Liver (tissue), 9 donors: Measurements from ENCODE around the gene B3GNT2. TPM values are rescaled to one million over a fixed set of nuclear protein-coding genes. Genes with fewer than 3 reads are reported as not detected.

ENCODE experiments used
- DNase-seq: peaks from one replicate; pipeline ENCODE4 v3.0.0-alpha.2; 2017; ENCODE audit warnings: low spot score
- H3K27ac ChIP-seq, 2 donors: one replicate each; pipeline ENCODE4 v1.7.0; 2013; ENCODE audit warnings: inconsistent platforms in 2 of 2, low read length in 2 of 2, control low read depth in 1 of 2, low read depth in 1 of 2, mild to moderate bottlenecking in 1 of 2
- H3K27me3 ChIP-seq, 4 donors: one replicate each; pipeline versions ENCODE4 v1.6.1 to v1.7.0; 2013; ENCODE audit warnings: low read length in 3 of 4, inconsistent platforms in 1 of 4, mild to moderate bottlenecking in 1 of 4, moderate library complexity in 1 of 4; ENCODE audit not compliant: control insufficient read depth in 4 of 4, insufficient read depth in 4 of 4
- H3K36me3 ChIP-seq, 4 donors: one replicate each; pipeline versions ENCODE4 v1.6.1 to v1.7.0; 2013; ENCODE audit warnings: low read length in 3 of 4, mild to moderate bottlenecking in 3 of 4, low read depth in 1 of 4, moderate library complexity in 1 of 4; ENCODE audit not compliant: control insufficient read depth in 4 of 4, insufficient read depth in 3 of 4
- H3K4me1 ChIP-seq, 4 donors: one replicate each; pipeline versions ENCODE4 v1.6.1 to v1.7.0; 2013; ENCODE audit warnings: low read length in 3 of 4, mild to moderate bottlenecking in 3 of 4, moderate library complexity in 1 of 4; ENCODE audit not compliant: control insufficient read depth in 4 of 4, insufficient read depth in 4 of 4
- H3K4me3 ChIP-seq, 3 donors: one replicate each; pipeline versions ENCODE4 v1.6.1 to v1.7.0; 2013; ENCODE audit warnings: low read length in 3 of 3, control low read depth in 1 of 3, low read depth in 1 of 3, mild to moderate bottlenecking in 1 of 3
- H3K9ac ChIP-seq, 2 donors: one replicate each; pipeline ENCODE4 v1.7.0; 2013; ENCODE audit warnings: low read length in 2 of 2, mild to moderate bottlenecking in 2 of 2, moderate library complexity in 2 of 2, control low read depth in 1 of 2, low read depth in 1 of 2
- H3K9me3 ChIP-seq, 4 donors: one replicate each; pipeline versions ENCODE4 v1.6.1 to v1.7.0; 2013; ENCODE audit warnings: low read length in 3 of 4; ENCODE audit not compliant: control insufficient read depth in 4 of 4
- EGR1 ChIP-seq, 2 donors: IDR thresholded peaks; 2 replicates each; pipeline ENCODE4 v1.6.1; 2016 to 2018; ENCODE audit warnings: antibody characterized with exemption in 2 of 2, low read depth in 2 of 2
- FOXA1 ChIP-seq: IDR thresholded peaks from 2 replicates; pipeline ENCODE4 v1.6.1; 2016; ENCODE audit warnings: antibody characterized with exemption
- FOXA2 ChIP-seq: IDR thresholded peaks from 2 replicates; pipeline ENCODE4 v1.6.1; 2016; ENCODE audit warnings: antibody characterized with exemption
- GABPA ChIP-seq, 2 donors: IDR thresholded peaks in 1 of 2; conservative IDR thresholded peaks in 1 of 2; 2 replicates each; pipeline ENCODE4 v1.6.1; 2016; ENCODE audit warnings: antibody characterized with exemption in 2 of 2, mild to moderate bottlenecking in 1 of 2, moderate library complexity in 1 of 2
- HNF4A ChIP-seq, 2 donors: conservative IDR thresholded peaks; 2 replicates each; pipeline ENCODE4 v1.6.1; 2016; ENCODE audit warnings: antibody characterized with exemption in 2 of 2, mild to moderate bottlenecking in 2 of 2
- HNF4G ChIP-seq: IDR thresholded peaks from 2 replicates; pipeline ENCODE4 v1.6.1; 2016; ENCODE audit warnings: antibody characterized with exemption
- JUND ChIP-seq, 2 donors: IDR thresholded peaks; 2 replicates each; pipeline ENCODE4 v1.6.1; 2016; ENCODE audit warnings: antibody characterized with exemption in 2 of 2
- NR2F2 ChIP-seq: IDR thresholded peaks from 2 replicates; pipeline ENCODE4 v1.6.1; 2016; ENCODE audit warnings: antibody characterized with exemption
- RAD21 ChIP-seq, 2 donors: IDR thresholded peaks; 2 replicates each; pipeline ENCODE4 v1.6.1; 2016; ENCODE audit warnings: antibody characterized with exemption in 2 of 2, mild to moderate bottlenecking in 2 of 2
- RXRA ChIP-seq, 2 donors: IDR thresholded peaks; 2 replicates each; pipeline ENCODE4 v1.6.1; 2017 to 2018; ENCODE audit warnings: antibody characterized with exemption in 2 of 2, mild to moderate bottlenecking in 1 of 2
- SP1 ChIP-seq: IDR thresholded peaks from 2 replicates; pipeline ENCODE4 v1.6.1; 2018; ENCODE audit warnings: antibody characterized with exemption, mild to moderate bottlenecking
- TAF1 ChIP-seq: conservative IDR thresholded peaks from 2 replicates; pipeline ENCODE4 v1.6.1; 2016; ENCODE audit warnings: antibody characterized with exemption, mild to moderate bottlenecking
- WGBS: extraction: QIAGEN DNeasy Blood & Tissue Kit; methylation state at CpG from one replicate; pipeline ENCODE4 v1.1.7; 2013; 5-methylcytosine and 5-hydroxymethylcytosine counted together
- polyA plus RNA-seq, 2 donors: library from polyadenylated mRNA; stranded (reverse) in 1 of 2; unstranded in 1 of 2; fragments of 200-250 nt in 1 of 2; fragments of >200 nt in 1 of 2; fragmentation: Nextera tagmentation in 1 of 2; extraction: Ambion mirVana in 1 of 2; gene quantifications; one replicate each; pipeline versions ENCODE4 v1.2.1 to v1.2.3, GENCODE V29; 2013 to 2015
- total RNA-seq, 2 donors: library from RNA; depleted of rRNA; stranded (reverse); fragments of >200 nt; gene quantifications; one replicate each; pipeline ENCODE4 v1.2.3, GENCODE V29; 2014
- TF ChIP-seq, protein P1 (sequence below): IDR thresholded peaks from 2 replicates; pipeline ENCODE4 v1.6.1; 2016; ENCODE audit warnings: antibody characterized with exemption
- TF ChIP-seq, protein P2 (sequence below): IDR thresholded peaks from 2 replicates; pipeline ENCODE4 v1.6.1; 2016; ENCODE audit warnings: antibody characterized with exemption
- TF ChIP-seq, protein P3 (sequence below): IDR thresholded peaks from 2 replicates; pipeline ENCODE4 v1.6.1; 2016; ENCODE audit warnings: antibody characterized with exemption
- TF ChIP-seq, protein P4 (sequence below): fragments of 150-350 bp; IDR thresholded peaks from 2 replicates; pipeline ENCODE4 v1.5.1; 2017; ENCODE audit warnings: improper control_type of control experiment, low read depth, low read length; ENCODE audit not compliant: missing input control
- TF ChIP-seq, protein P5 (sequence below): IDR thresholded peaks from 2 replicates; pipeline ENCODE4 v1.6.1; 2016; ENCODE audit warnings: antibody characterized with exemption, mild to moderate bottlenecking
- donor health status: healthy.
- donor health status: healthy.
- donor health status: healthy.
- donor health status: healthy.
- donor health status: healthy.

B3GNT2 gene
- total and polyA plus RNA-seq, 4 donors, result 6.4 to 20.2 (median 14.2) TPM

DNA sequence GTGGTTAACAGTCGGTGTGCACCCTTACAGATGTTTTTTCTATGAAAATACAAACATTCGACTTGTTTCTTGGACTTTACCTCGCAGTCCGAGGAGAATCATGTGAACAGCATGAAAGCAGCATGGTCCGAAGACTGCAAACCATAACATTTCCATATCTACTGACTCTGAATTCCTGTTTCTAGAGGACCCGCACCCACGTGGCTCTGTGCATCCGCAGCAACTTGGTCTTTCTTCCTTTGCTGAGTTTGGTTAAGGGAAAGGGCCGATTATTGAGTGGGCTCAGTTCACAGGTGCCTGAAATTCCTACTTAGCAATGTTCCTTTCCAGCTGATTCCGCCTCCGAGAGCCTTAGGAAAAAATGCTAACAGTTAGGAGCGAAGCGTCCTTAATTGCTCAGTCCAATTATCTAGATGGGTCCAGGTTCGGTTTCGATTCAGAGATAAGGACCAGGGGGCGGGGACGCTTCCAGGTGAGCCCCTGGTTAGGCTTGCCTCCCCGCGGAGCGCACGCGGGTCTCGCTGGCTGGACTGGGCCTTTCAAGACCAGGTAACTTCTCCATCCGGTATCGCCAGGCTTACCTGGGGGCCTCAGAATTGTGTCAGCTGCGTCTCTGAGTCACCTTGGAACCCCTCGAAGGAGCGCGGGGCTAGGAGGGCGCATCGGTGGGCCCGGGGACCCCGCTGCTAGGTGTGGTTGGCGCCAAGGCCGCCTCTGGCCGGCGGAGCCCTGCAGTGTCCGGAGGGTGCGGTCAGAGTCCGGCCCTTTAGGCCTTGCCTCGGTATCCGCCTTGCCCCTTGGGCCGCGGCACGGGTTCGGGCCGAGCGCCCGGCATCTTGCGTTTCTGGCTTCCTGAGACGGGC is 1.1 kb upstream of the B3GNT2 start:
- DNase-seq, result no peak
- Histone ChIP-seq H3K27ac (peak overlapping the region; percentile 90 to 97), H3K9ac (peak overlapping the region; percentile 86 to 87), H3K4me1 (peaks cover 2 to 50% (median 33%) of the 10 kb centered on the region in 4 donors), H3K27me3 (no peaks in the 10 kb centered on the region), H3K4me3 (peak overlapping the region; percentile 52 to 99 (median 88)), H3K9me3 (no peaks in the 10 kb centered on the region), H3K36me3 (no peaks in the 10 kb centered on the region)
- no peak for TF ChIP-seq FOXA1
- TF ChIP-seq RAD21 (IDR thresholded peaks at IDR 0.05), result no peak
- no peak for TF ChIP-seq TAF1
- no peak for TF ChIP-seq JUND (IDR thresholded peaks at IDR 0.05)
- TF ChIP-seq GABPA (IDR thresholded peaks at IDR 0.05 in 1 of 2, conservative IDR thresholded peaks at IDR 0.05 in 1 of 2), result no peak
- no peak for TF ChIP-seq NR2F2
- TF ChIP-seq, protein P1, sequence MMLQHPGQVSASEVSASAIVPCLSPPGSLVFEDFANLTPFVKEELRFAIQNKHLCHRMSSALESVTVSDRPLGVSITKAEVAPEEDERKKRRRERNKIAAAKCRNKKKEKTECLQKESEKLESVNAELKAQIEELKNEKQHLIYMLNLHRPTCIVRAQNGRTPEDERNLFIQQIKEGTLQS, result no peak
- no peak for TF ChIP-seq EGR1 (IDR thresholded peaks at IDR 0.05; ENCODE audit: low read depth in 2 of 2)
- TF ChIP-seq, protein P2, sequence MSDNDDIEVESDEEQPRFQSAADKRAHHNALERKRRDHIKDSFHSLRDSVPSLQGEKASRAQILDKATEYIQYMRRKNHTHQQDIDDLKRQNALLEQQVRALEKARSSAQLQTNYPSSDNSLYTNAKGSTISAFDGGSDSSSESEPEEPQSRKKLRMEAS, result peak; percentile 28
- TF ChIP-seq, protein P3, sequence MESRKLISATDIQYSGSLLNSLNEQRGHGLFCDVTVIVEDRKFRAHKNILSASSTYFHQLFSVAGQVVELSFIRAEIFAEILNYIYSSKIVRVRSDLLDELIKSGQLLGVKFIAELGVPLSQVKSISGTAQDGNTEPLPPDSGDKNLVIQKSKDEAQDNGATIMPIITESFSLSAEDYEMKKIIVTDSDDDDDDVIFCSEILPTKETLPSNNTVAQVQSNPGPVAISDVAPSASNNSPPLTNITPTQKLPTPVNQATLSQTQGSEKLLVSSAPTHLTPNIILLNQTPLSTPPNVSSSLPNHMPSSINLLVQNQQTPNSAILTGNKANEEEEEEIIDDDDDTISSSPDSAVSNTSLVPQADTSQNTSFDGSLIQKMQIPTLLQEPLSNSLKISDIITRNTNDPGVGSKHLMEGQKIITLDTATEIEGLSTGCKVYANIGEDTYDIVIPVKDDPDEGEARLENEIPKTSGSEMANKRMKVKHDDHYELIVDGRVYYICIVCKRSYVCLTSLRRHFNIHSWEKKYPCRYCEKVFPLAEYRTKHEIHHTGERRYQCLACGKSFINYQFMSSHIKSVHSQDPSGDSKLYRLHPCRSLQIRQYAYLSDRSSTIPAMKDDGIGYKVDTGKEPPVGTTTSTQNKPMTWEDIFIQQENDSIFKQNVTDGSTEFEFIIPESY, result no peak
- TF ChIP-seq HNF4G, result no peak
- TF ChIP-seq RXRA (IDR thresholded peaks at IDR 0.05), result peak in 1 of 2 donors; percentile 29
- TF ChIP-seq, protein P4, sequence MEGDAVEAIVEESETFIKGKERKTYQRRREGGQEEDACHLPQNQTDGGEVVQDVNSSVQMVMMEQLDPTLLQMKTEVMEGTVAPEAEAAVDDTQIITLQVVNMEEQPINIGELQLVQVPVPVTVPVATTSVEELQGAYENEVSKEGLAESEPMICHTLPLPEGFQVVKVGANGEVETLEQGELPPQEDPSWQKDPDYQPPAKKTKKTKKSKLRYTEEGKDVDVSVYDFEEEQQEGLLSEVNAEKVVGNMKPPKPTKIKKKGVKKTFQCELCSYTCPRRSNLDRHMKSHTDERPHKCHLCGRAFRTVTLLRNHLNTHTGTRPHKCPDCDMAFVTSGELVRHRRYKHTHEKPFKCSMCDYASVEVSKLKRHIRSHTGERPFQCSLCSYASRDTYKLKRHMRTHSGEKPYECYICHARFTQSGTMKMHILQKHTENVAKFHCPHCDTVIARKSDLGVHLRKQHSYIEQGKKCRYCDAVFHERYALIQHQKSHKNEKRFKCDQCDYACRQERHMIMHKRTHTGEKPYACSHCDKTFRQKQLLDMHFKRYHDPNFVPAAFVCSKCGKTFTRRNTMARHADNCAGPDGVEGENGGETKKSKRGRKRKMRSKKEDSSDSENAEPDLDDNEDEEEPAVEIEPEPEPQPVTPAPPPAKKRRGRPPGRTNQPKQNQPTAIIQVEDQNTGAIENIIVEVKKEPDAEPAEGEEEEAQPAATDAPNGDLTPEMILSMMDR, result no peak
- no peak for TF ChIP-seq SP1
- no peak for TF ChIP-seq FOXA2
- peak; percentile 74 to 81 for TF ChIP-seq HNF4A (conservative IDR thresholded peaks at IDR 0.05)
- WGBS, result 39% methylated on average over 51 of the region's 51 CpGs

DNA sequence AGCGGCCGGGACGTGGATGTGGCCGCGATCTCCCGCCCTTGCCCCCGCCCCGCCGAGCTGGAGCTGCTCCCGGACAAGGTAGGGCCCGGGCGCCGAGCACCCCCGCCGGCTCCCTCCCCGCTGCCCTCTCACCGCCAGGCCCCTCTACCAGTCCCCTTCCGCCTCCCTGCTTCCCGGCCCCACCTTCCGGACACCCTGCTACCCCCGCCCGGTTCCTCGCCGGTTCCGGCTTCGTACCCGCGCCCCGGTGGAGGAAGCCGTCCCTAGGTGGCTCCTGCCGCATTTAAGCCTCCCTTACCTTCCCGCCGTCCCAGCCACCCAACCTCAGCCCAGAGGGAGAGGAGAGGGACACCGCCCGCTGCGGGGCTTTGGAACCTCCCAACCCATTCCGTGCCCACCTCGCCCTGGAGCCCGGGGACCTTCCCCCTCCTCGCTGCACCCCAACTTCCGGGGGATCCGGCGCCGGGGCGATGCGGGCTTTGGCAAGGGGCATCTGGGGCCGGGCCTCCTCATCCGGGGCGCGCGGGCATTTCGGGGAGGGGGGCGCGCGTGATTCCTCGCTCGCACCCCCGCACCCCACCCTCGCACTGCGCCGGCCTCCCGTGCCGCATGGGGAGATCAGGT is 475 bp downstream of the B3GNT2 start:
- no peak for DNase-seq
- Histone ChIP-seq H3K9ac (peak overlapping the region; percentile 86 to 92), H3K27ac (peak overlapping the region; percentile 97 to 98), H3K9me3 (no peaks in the 10 kb centered on the region), H3K27me3 (no peaks in the 10 kb centered on the region), H3K4me3 (peak overlapping the region; percentile 91 to 99 (median 95)), H3K4me1 (peaks cover 2 to 58% (median 39%) of the 10 kb centered on the region in 4 donors), H3K36me3 (no peaks in the 10 kb centered on the region)
- TF ChIP-seq RXRA (IDR thresholded peaks at IDR 0.05), result no peak
- TF ChIP-seq, protein P5, sequence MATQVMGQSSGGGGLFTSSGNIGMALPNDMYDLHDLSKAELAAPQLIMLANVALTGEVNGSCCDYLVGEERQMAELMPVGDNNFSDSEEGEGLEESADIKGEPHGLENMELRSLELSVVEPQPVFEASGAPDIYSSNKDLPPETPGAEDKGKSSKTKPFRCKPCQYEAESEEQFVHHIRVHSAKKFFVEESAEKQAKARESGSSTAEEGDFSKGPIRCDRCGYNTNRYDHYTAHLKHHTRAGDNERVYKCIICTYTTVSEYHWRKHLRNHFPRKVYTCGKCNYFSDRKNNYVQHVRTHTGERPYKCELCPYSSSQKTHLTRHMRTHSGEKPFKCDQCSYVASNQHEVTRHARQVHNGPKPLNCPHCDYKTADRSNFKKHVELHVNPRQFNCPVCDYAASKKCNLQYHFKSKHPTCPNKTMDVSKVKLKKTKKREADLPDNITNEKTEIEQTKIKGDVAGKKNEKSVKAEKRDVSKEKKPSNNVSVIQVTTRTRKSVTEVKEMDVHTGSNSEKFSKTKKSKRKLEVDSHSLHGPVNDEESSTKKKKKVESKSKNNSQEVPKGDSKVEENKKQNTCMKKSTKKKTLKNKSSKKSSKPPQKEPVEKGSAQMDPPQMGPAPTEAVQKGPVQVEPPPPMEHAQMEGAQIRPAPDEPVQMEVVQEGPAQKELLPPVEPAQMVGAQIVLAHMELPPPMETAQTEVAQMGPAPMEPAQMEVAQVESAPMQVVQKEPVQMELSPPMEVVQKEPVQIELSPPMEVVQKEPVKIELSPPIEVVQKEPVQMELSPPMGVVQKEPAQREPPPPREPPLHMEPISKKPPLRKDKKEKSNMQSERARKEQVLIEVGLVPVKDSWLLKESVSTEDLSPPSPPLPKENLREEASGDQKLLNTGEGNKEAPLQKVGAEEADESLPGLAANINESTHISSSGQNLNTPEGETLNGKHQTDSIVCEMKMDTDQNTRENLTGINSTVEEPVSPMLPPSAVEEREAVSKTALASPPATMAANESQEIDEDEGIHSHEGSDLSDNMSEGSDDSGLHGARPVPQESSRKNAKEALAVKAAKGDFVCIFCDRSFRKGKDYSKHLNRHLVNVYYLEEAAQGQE, result peak; percentile 22
- WGBS, result under 1% methylated on average over 63 of the region's 63 CpGs
